Breast epithelium (tissue), 3 donors: Measurements from ENCODE around the gene SUPT20H.

Source experiments
- POLR2A ChIP-seq: fragments of 450-650 bp; IDR thresholded peaks from one replicate; pipeline ENCODE4 v1.6.1; 2016; ENCODE audit warnings: antibody characterized with exemption, mild to moderate bottlenecking, moderate library complexity
- TF ChIP-seq, protein P1 (sequence below), 3 donors: fragments of 450-650 bp; IDR thresholded peaks; one replicate each; pipeline ENCODE4 v1.5.1; 2016 to 2017; ENCODE audit warnings: antibody characterized with exemption in 3 of 3, mild to moderate bottlenecking in 3 of 3, moderate library complexity in 3 of 3

DNA sequence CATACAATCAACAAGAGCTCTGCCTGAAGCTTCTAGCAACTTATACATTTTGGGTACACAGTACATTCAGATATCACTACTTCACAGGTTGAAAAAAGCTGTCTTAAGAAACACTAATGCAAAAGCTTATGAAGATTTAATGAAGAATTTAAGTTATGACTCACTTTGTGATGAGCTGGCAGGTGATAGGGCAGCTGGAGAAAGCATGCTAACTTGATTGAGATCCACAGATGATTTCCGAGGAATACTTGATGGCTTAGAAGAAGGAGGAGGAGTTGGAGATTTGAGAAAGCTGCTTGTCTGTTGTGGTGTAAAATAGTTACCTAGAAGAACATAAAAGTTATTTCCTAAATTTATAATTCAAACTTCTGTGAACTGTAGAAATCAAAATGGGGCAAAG lies 35.6 kb downstream of the SUPT20H start:
- no peak for TF ChIP-seq POLR2A
- TF ChIP-seq, protein P1, sequence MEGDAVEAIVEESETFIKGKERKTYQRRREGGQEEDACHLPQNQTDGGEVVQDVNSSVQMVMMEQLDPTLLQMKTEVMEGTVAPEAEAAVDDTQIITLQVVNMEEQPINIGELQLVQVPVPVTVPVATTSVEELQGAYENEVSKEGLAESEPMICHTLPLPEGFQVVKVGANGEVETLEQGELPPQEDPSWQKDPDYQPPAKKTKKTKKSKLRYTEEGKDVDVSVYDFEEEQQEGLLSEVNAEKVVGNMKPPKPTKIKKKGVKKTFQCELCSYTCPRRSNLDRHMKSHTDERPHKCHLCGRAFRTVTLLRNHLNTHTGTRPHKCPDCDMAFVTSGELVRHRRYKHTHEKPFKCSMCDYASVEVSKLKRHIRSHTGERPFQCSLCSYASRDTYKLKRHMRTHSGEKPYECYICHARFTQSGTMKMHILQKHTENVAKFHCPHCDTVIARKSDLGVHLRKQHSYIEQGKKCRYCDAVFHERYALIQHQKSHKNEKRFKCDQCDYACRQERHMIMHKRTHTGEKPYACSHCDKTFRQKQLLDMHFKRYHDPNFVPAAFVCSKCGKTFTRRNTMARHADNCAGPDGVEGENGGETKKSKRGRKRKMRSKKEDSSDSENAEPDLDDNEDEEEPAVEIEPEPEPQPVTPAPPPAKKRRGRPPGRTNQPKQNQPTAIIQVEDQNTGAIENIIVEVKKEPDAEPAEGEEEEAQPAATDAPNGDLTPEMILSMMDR (IDR thresholded peaks at IDR 0.05): no peak
